NK-92 (cell line): ENCODE results near the gene NKG7.

Experiments used
- DNase-seq: peaks from one replicate; lab custom pipeline; 2025; ENCODE audit not compliant: unreplicated experiment; lab: John Stamatoyannopoulos, UW

The NKG7 gene

GRCh38 chr19:51364200-51365106 lies 8.0 kb downstream of the NKG7 start:
- no peak for DNase-seq

- DNase-seq, result no peak
Observed at GRCh38 chr19:51361239-51361638, 11.2 kb downstream of the NKG7 start.

GRCh38 chr19:51359294-51359693 lies 13.2 kb downstream of the NKG7 start:
- DNase-seq, result no peak

- DNase-seq, result no peak
Observed at GRCh38 chr19:51357952-51358351, 14.5 kb downstream of the NKG7 start.

GRCh38 chr19:51356159-51356801 lies 16.2 kb downstream of the NKG7 start:
- no peak for DNase-seq

- DNase-seq, result no peak
Observed at GRCh38 chr19:51354742-51355148, 17.7 kb downstream of the NKG7 start.

- DNase-seq, result no peak
Observed at GRCh38 chr19:51354103-51354741, 18.2 kb downstream of the NKG7 start.

- no peak for DNase-seq
Observed at GRCh38 chr19:51352783-51353360, 19.6 kb downstream of the NKG7 start.

- no peak for DNase-seq
Observed at GRCh38 chr19:51351266-51351990, 21.0 kb downstream of the NKG7 start.

- no peak for DNase-seq
Observed at GRCh38 chr19:51347209-51347928, 25.1 kb downstream of the NKG7 start.

- DNase-seq, result no peak
Observed at GRCh38 chr19:51346742-51347141, 25.7 kb downstream of the NKG7 start.

GRCh38 chr19:51345076-51345620 lies 27.3 kb downstream of the NKG7 start:
- no peak for DNase-seq

GRCh38 chr19:51342631-51343569 lies 29.6 kb downstream of the NKG7 start:
- no peak for DNase-seq

GRCh38 chr19:51341976-51342580 lies 30.4 kb downstream of the NKG7 start, which contains the start of gene VSIG10L:
VSIG10L (minus strand) TSS chr19:51342139; CDS start chr19:51342124, 15 bp downstream.
- no peak for DNase-seq

GRCh38 chr19:51341066-51341465 lies 31.4 kb downstream of the NKG7 start:
- DNase-seq, result no peak

- no peak for DNase-seq
Observed at GRCh38 chr19:51339687-51340656, 32.5 kb downstream of the NKG7 start.

GRCh38 chr19:51339313-51339686 lies 33.2 kb downstream of the NKG7 start:
- no peak for DNase-seq
